ENCODE results near the gene APBA2. TPM values are rescaled to one million over a fixed set of nuclear protein-coding genes. Genes with fewer than 3 reads are reported as not detected.

The APBA2 gene
- total RNA-seq, 4 donors from 2014 or later = 5.4 to 15.3 (median 10.4) TPM

GRCh38 chr15:29121907-29122306, 236.1 kb downstream of the APBA2 start:
- H3K36me3 ChIP-seq = no peaks in the 10 kb centered on the region
- H3K27ac ChIP-seq (replicated peaks in 1 of 4) = no peak overlapping the region
- WGBS = 93% methylated on average over 3 of the region's 9 CpGs
- intact Hi-C loops (cut with DNase I) = no loop called here
- peaks cover 0 to 17% (median 0%) of the 10 kb centered on the region in 4 donors for H3K27me3 ChIP-seq
- no peak for DNase-seq (ENCODE audit: extremely low spot score)
- no peaks in the 10 kb centered on the region for H3K9me3 ChIP-seq
- TF ChIP-seq CTCF (IDR thresholded peaks at IDR 0.05) (no peak), POLR2AphosphoS5 (IDR thresholded peaks at IDR 0.05) (no peak), POLR2A (IDR thresholded peaks at IDR 0.05; ENCODE audit: low read depth) (no peak), EP300 (IDR thresholded peaks at IDR 0.05) (no peak)
- H3K4me3 ChIP-seq = no peak overlapping the region
- no peaks in the 10 kb centered on the region for H3K4me1 ChIP-seq

- intact Hi-C loops (cut with DNase I) = no loop called here
- Histone ChIP-seq H3K27ac (replicated peaks in 1 of 4) (no peak overlapping the region), H3K4me3 (no peak overlapping the region), H3K27me3 (peaks cover 0 to 23% (median 0%) of the 10 kb centered on the region in 4 donors), H3K36me3 (no peaks in the 10 kb centered on the region), H3K9me3 (no peaks in the 10 kb centered on the region), H3K4me1 (no peaks in the 10 kb centered on the region)
- TF ChIP-seq POLR2AphosphoS5 (IDR thresholded peaks at IDR 0.05) = no peak
- no peak for TF ChIP-seq CTCF (IDR thresholded peaks at IDR 0.05)
- no peak for TF ChIP-seq POLR2A (IDR thresholded peaks at IDR 0.05; ENCODE audit: low read depth)
- TF ChIP-seq EP300 (IDR thresholded peaks at IDR 0.05) = no peak
- DNase-seq (ENCODE audit: extremely low spot score) = no peak
- WGBS = 85% methylated on average over 11 of the region's 12 CpGs
Measured at GRCh38 chr15:29122506-29122905, 236.7 kb downstream of the APBA2 start.

- no peaks in the 10 kb centered on the region for H3K4me1 ChIP-seq
- TF ChIP-seq EP300 (IDR thresholded peaks at IDR 0.05) = no peak
- TF ChIP-seq CTCF (IDR thresholded peaks at IDR 0.05) = no peak
- TF ChIP-seq POLR2AphosphoS5 (IDR thresholded peaks at IDR 0.05) = no peak
- TF ChIP-seq POLR2A (IDR thresholded peaks at IDR 0.05; ENCODE audit: low read depth) = no peak
- H3K36me3 ChIP-seq = no peaks in the 10 kb centered on the region
- H3K27ac ChIP-seq (replicated peaks in 1 of 4) = no peak overlapping the region
- no peak for DNase-seq (ENCODE audit: extremely low spot score)
- intact Hi-C loops (cut with DNase I) = no loop called here
- no peaks in the 10 kb centered on the region for H3K9me3 ChIP-seq
- H3K4me3 ChIP-seq = no peak overlapping the region
- WGBS = 85% methylated on average over 14 of the region's 18 CpGs
- peaks cover 0 to 30% (median 0%) of the 10 kb centered on the region in 4 donors for H3K27me3 ChIP-seq
Measured at GRCh38 chr15:29123171-29123570, 237.4 kb downstream of the APBA2 start.

- no peak overlapping the region for H3K27ac ChIP-seq (replicated peaks in 1 of 4)
- TF ChIP-seq POLR2AphosphoS5 (IDR thresholded peaks at IDR 0.05) (no peak), CTCF (IDR thresholded peaks at IDR 0.05) (no peak), POLR2A (IDR thresholded peaks at IDR 0.05; ENCODE audit: low read depth) (no peak), EP300 (IDR thresholded peaks at IDR 0.05) (no peak)
- H3K27me3 ChIP-seq = peaks cover 0 to 38% (median 0%) of the 10 kb centered on the region in 4 donors
- no peaks in the 10 kb centered on the region for H3K4me1 ChIP-seq
- H3K4me3 ChIP-seq = no peak overlapping the region
- DNase-seq (ENCODE audit: extremely low spot score) = no peak
- intact Hi-C loops (cut with DNase I) = no loop called here
- H3K9me3 ChIP-seq = no peaks in the 10 kb centered on the region
- WGBS = 83% methylated on average over 1 of the region's 9 CpGs
- no peaks in the 10 kb centered on the region for H3K36me3 ChIP-seq
Measured at GRCh38 chr15:29123991-29124390, 238.2 kb downstream of the APBA2 start.
